Sciatic nerve (tissue), 2 donors: Measurements from ENCODE around the gene ATPAF1. TPM values are rescaled to one million over a fixed set of nuclear protein-coding genes. Genes with fewer than 3 reads are reported as not detected.
"Not testable (repeated sequence)": the region's sequence is repeated elsewhere in the genome, so short reads cannot be mapped to it uniquely, and the experiment has no call there.

Source experiments
- ATAC-seq: fragments of 200-7000 bp; cut with Tn5 transposase; one replicate; pipeline ENCODE4 v1.9.1; 2020; ENCODE audit warnings: mild to moderate bottlenecking, moderate library complexity
- DNase-seq: peaks from one replicate; pipeline ENCODE4 v3.0.0-alpha.2; 2020; ENCODE audit warnings: low spot score
- intact Hi-C: fragments of 100-400 bp; cut with DNase I; formaldehyde crosslinking; loops from one replicate; pipeline ENCODE4 v1.14.2; 2022
- total RNA-seq: library from RNA; stranded (reverse); fragmentation: NEBNext Ultra II Directional; extraction: Animal tissue kit (Norgen Biotek cat#: 25700); gene quantifications from one replicate; pipeline ENCODE4 v1.2.1, GENCODE V29; 2021
- donor health status: DM: no; HTN: no; CAD: no.
- donor health status: DM: no; HTN: no; CAD: no.

ATPAF1 gene, protein sequence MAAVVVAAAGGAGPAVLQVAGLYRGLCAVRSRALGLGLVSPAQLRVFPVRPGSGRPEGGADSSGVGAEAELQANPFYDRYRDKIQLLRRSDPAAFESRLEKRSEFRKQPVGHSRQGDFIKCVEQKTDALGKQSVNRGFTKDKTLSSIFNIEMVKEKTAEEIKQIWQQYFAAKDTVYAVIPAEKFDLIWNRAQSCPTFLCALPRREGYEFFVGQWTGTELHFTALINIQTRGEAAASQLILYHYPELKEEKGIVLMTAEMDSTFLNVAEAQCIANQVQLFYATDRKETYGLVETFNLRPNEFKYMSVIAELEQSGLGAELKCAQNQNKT
- 24.0 TPM for total RNA-seq

DNA sequence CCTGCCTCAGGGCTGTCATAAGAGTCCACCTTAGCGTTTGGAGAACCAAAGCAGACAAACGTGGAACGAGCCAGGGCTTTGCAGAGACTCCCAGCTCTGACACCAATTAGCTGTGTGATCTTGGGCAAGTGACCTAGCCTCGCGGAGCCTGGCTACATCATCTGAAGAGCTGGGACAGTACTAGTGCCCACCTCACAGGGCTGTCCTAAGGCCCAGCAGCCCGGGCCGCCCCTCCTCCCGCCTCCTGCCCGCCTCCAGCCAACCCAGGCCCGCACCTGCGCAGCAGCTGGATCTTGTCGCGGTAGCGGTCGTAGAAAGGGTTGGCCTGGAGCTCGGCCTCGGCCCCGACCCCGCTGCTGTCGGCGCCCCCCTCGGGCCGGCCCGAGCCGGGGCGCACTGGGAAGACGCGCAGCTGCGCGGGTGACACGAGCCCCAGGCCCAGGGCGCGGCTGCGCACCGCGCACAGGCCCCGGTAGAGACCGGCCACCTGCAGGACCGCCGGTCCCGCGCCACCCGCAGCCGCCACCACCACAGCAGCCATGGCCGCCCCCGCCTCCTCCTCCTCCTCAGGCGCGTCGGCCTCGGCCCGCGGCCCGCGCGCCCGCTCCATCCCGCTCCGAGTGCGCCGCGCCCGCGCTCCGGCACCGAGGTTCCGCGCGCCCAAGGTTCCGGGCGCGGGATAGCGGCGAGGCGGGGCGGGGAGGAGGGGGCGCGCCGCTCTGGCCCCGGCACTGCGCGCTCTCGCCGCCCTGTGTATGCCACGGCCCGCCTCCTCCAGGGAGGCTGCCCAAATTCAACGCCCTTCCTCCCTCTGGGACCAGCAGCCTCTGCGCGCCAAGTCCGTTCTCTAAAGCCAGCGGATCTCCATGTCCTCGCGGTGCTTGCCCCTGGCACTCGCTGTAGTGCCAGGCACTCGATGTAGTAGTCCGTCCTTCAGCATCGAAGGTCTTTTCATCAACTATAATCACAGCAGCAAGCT is at the start of gene ATPAF1:
Gene ATPAF1 (minus strand): TSS at position 583 of the 979 bp plus-strand sequence. CDS start 42 bp downstream, at position 541.
- ATAC-seq, result peak; percentile 89
- intact Hi-C loops, result no loop called here
- DNase-seq, result peak; percentile 75

DNA sequence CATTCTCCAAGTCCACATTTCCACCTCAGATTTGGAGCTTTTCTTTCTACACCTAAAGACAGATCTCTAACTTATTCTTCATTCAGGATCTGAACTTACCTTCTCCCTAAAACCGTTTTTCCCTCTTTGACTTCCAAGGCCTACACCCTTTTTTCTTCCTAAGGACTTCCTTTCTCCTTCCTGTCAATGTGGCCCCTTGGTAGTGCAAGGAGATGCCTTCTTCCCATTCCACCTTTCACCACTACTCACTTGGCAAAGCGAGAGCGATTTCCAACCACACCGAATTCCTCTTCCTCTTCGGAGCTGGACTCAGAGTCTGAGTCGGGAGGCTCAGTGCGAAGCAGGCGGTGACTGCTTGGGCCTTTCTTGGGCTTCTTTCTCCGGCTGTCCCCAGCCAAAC is 49.5 kb upstream of the ATPAF1 start:
- ATAC-seq, result no peak
- intact Hi-C loops, result no loop called here
- DNase-seq, result no peak

DNA sequence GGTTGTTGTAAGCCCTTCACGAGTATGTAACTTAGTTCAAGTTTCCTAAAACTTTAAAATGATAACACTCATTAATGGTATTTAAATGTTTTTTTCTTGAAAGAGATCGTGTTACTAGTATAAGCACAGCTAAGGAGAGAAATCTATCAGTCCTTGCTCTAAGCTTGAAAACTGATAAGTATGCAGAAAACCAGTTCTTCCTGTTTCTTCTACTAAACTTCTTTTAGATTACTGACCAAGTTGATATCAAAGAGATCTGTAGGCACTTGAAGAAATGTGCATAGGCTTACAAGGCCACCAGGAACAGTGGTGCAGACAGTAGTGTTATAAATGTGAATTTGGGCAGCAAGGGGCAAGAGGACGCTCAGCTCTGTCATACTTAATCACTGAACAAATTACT is 46.8 kb upstream of the ATPAF1 start:
- intact Hi-C loops, result no loop called here
- DNase-seq (no peak), ATAC-seq (no peak)

DNA sequence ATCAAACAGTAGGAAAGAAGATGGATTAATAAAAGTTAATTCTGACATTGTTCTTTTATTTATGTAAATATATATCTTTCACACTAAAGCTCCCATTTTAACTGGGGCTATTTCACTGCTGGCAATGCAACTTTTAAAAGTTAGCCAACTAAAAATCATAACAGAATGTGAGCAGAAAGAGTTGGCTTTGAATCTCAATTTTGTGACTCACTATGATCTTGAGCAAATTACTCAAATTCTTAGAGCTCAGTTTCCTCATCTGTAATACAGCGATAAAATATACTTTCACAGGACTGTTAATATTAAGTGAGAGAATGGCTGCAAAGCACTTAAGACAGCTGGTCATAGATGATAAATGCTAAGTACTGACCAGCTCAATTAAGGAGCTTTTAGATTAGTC is 40.0 kb upstream of the ATPAF1 start:
- no peak for ATAC-seq
- intact Hi-C loops, result no loop called here
- no peak for DNase-seq

DNA sequence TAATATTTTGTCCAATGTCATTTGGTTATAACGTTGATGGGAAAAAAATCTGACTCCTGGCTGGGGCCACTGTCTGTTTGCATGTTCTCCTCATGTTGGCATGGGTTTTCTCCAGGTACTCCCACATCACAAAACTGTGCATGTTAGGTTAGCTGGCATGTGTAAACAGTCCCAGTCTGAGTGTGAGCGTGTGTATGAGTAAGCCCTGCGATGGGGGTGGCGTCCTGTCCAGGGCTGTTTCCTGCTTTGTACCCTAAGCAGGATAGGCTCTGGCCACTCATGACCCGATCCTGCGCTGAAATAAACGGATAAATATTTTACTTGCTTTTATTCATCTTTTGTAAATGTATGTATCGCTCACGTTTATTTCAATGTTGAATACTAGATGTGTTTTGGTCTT is 37.2 kb upstream of the ATPAF1 start:
- DNase-seq (no peak), ATAC-seq (no peak)
- intact Hi-C loops, result no loop called here

DNA sequence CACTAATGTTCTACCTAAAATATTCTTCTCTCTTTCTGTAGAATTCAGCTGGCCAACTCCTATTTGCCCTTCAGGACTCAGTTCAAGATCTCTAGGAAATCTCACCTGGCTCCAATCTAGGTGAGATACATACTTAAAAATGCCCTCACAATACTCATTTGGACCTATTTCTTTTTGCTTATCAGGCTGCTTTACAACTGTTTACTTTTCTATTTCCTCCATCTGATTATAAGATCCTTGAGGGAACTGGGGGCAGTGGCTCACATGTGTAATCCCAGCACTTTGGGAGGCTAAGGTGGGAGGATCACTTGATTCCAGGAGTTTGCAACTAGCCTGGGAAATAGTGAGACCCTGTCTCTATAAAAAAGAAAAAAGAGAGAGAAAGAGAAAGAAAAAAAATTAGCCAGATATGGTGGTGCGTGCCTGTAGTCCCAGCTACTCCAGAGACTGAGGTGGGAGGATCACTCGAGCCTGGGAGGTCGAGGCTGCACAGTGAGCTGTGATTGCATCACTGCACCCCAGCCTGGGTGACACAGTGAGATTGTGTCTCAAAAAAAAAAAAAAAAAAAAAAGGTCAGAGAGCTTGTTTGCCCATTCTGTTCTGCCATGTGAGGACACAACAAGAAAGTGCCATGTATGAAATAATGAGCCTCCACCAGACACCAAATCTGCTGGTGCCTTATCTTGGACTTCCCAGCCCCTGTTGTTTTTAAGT is 35.9 kb upstream of the ATPAF1 start:
- DNase-seq, result no peak

DNA sequence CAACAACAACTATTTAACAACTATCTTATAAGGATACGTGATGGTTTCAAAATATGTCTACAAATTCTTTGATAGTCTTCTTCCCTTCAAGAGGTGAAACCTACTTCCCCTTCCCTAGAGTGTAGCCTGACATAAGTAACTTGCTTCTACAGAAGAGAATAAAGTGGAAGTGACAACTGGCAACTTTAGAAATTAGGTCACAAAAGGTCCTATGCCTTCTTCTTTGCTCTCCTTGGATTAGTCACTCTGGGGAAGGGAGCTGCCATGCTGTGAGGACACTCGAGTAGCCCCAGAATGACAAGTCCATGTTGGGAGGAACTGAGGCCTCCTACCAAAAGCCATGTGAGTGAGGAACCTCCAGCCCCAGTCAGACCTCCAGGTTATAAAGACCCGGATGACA is 31.5 kb upstream of the ATPAF1 start:
- intact Hi-C loops, result no loop called here
- DNase-seq (no peak), ATAC-seq (no peak)

More for the DNA sequence above, 35.9 kb upstream of the ATPAF1 start:
- ATAC-seq, result no peak
- intact Hi-C loops, result no loop called here

DNA sequence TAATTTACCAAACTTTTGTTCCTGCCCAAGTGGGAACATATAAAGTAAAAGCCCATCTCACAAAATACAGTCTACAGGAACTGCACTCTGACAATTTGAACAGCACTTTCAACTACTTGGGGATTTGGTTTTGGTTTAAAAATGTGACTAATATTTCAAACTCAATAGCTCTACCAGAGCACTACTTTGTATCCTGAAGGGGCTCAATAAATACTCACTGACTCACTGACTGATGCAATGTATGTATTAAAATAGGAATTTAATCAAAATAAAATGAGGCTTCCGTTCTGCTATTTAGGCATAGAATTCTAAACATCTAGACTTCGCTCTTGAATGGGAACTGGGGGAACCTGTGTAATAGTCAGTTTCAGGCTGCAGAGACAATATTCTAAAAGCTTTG is 28.9 kb upstream of the ATPAF1 start:
- ATAC-seq (no peak), DNase-seq (no peak)
- intact Hi-C loops, result no loop called here

DNA sequence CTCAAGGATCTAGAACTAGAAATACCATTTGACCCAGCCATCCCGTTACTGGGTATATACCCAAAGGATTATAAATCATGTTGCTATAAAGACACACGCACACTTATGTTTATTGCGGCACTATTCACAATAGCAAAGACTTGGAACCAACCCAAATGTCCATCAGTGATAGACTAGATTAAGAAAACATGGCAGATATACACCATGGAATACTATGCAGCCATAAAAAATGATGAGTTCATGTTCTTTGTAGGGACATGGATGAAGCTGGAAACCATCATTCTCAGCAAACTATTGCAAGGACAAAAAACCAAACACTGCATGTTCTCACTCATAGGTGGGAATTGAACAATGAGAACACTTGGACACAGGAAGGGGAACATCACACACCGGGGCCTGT is 26.5 kb upstream of the ATPAF1 start:
- ATAC-seq, intact Hi-C loops, DNase-seq: not testable (repeated sequence)

DNA sequence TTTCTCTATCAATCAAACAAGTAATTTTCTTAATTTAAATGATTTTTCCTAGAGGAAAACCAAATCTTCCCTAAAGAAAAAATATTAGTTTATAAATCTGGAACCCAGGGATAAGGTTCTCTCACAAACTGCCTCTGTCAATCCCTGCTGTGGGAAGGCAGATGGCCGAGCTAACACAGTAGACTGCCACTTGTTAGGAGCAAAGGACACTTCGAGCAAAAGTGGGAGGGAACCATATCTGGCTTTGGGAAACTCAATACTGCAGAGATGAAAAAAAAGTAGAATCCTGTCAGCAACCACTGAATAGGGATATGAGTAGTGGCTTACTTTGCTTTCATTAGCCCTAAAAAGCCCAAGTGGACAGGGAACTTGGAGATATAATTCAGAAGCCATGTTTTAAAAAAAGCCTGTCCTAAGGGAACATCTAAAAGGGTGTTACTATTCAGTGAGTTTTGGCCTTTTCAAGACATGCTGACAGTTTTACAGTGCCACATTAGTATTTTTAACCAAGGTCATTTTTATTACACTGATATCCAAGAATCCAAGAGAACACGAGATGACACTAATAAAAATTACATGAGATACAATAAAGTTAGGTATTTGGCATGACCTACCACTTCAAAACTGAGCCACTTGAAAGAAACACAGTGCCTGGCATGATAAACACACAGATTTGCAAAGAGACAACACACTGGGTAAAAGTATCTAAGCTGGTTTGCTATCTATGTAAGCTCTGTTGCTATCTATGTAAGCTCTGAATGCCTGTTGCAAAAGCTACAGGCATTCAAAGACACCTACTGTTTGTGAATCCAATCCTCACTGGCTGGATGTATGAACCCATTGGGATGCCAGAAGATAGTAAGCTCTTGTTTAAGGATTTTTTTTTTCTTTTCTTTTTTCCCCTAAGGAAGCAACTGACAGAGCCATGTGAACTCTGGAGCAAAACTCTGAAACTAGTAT is 24.9 kb upstream of the ATPAF1 start:
- intact Hi-C loops, result no loop called here
- no peak for DNase-seq
- ATAC-seq, result no peak

DNA sequence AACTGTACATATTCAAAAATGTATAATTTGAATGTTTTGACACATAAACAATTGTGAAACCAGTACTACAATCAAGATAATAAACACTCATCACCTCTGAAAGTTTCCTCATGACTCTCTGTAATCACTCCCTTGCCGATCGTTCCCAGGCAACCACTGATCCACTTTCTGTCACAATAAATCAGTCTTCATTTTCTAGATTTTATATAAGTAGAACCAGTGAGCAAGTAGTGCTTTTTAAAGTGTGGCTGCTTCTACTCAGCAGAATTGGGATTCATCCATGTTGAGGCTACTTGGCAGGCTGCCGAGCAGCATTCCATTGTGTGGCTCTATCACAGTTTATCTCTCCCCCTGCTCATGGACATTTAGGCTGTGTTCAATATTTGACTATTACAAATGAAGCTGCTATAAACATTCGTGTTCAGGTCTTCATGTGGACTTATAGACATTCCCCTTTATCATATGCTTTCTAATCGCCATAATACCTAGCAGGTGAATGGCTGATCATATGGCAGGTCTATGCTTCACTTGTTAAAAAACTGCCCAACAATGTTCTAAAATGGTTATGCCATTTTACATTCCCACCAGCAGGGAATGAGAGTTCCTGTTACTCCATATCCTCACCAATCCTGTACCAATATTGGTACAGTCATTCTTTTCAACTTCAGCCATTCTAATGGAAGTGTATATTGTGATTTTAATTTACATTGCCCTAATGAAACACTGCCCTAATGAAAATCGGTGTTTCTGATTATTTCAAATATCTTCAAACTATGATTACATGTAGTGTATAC is 24.0 kb upstream of the ATPAF1 start:
- ATAC-seq, result no peak
- DNase-seq, result no peak
- intact Hi-C loops, result no loop called here

DNA sequence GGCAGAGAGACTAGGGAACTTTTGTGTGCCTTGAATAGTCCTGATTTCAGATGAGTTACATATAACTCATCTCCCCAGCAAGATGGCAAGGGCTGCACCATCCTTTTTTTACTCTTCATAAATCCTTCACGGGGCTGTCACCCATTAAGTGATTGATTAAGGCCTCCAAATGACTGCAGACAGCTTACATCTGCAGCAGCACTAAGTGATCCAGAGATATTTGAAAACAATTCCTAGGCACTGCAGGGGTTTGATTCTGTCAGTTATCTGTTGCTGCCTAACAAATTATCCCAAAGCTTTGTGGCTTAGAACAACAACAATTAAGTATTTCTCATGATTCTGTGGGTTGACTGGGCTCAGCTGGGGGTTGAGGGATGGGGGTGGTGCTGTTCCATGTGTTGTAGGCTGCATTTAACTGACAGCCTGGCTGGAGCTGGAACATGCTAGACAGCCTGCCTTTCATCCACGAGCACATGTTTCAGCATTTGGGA is 22.8 kb upstream of the ATPAF1 start:
- ATAC-seq, result no peak
- intact Hi-C loops, result no loop called here
- DNase-seq, result no peak

DNA sequence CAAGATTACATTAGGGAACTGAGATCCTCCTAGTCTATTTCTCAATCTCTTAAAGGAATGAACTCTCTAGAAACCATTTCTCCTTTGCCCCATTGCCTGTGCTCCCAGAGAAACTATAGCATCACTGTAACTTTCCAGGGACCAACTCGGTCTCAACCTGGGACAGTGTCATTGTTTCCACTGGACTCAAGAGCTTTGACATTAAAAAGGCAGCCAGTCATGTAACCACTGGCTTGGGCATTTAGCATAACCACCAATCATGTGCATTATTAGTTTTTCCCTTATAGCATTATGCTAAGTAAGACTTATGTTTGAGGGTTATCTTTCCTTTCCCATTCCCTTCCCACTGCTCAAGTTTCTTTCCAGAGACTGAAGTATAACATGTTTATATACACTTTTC is 21.7 kb upstream of the ATPAF1 start:
- DNase-seq (no peak), ATAC-seq (no peak)
- intact Hi-C loops, result no loop called here

DNA sequence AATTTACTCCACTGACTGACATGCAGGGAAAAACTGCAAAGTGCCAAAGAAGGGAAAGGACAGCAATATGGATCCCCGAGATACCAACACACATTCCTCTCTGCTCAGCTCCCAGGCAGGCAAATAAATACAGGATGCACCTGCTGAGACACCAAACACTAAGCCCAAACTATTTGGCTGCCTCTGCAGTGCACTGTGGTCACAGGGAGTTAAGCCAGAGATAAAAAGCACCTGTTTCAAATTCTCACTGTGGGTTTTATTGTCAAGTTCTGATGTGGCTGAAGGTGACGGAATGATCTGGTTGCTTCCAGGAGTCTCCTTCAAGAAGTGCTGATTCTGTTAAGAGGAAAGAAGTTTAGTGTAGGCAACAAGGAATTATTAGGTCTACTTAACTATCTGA is 21.2 kb upstream of the ATPAF1 start:
- no peak for ATAC-seq
- DNase-seq, result no peak
- intact Hi-C loops, result no loop called here

DNA sequence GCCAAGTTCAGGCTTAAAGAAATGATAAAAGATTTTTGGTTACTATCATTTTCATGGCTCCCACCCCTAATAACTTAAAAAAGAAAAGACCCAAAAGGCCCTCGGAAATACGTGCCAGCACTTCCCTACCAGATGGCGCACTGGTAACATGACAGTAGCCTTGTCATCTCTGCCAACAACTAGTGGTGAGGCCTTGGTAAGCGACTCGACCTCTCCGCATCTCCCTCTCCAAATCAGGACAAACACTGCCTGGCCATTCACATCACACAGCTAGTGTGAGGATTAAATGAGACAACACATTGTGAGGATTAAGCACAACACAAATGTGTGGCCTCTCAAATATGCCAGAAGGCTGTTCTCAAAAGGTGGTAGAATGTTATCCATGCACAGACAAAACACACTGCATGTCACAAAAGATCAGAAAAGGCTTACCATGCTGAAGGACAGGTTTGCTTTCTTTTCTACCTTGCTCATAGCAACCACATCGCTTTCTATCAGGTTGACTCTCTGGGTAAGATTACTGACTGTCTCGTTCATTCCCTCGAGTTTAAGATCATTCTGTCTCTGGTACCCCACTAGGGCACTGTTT is 19.9 kb upstream of the ATPAF1 start:
- ATAC-seq (no peak), DNase-seq (no peak)
- intact Hi-C loops, result no loop called here

DNA sequence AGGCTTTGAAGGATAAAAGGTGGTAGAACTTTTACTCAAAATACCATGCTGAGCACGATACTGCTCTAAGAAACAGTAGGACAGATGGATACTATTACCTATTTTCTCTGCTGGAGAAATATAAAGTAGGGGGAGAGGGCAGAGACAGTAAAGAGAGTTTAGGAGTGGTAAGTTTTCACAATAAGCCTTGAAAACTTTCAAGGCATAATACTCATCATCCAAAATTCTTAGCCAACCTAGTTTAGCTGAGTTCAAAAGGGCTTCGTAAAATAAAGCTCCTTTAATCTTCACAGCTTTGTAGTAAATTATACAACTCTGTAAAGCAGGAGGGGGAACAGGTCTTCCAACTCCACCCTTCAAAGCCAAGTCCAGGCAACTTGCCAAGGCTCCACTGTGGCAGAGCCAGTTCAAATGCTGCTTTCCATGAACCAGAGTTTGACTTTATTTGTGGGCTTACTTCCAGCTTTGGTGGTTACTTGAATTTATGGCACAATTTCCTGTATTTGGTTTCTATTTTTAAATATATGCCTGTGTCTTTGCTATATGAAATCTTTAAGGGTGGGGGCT is 19.0 kb upstream of the ATPAF1 start:
- ATAC-seq (no peak), DNase-seq (peak; percentile 81)
- intact Hi-C loops, result no loop called here

DNA sequence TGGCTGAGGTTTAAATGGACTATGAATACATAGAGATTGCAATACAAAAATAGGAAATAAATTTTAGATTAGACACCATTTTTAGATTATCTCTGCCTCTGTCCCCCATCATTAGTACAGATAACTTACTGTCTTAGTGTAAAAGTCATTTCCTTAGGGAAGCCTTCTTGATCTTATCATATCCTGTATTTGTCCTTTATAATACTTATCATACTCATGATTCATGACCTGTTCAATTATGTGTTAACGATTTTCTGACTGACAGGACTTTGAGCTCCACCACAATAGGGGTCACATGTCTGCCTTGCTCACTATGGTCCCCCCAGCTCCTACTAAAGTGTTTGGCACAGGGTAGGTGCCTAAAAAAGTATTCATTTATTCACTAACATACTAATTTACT is 18.1 kb upstream of the ATPAF1 start:
- intact Hi-C loops, result no loop called here
- ATAC-seq (no peak), DNase-seq (no peak)
